Pancreas (tissue), 10 donors: ENCODE results near the gene ST6GALNAC2. TPM values are rescaled to one million over a fixed set of nuclear protein-coding genes. Genes with fewer than 3 reads are reported as not detected.
"Not testable (repeated sequence)": the region's sequence is repeated elsewhere in the genome, so short reads cannot be mapped to it uniquely, and the experiment has no call there.

Experiments
- ATAC-seq, 4 donors: fragments of 200-7000 bp; cut with Tn5 transposase; one replicate each; pipeline versions ENCODE4 v1.8.0 to v1.9.1; 2020; ENCODE audit warnings: mild to moderate bottlenecking in 4 of 4, moderate library complexity in 4 of 4
- DNase-seq, 6 donors: peaks; one replicate each; pipeline ENCODE4 v3.0.0-alpha.2; 2020
- FAIRE-seq: peaks from 2 replicates; lab custom pipeline; 2012; peaks lifted over from hg19 to GRCh38; lab: Jason Lieb, UNC
- H3K27ac ChIP-seq, 4 donors: fragments of 200-600 bp; sonication (generic); 1 replicate in 3 of 4; 2 replicates in 1 of 4; pipeline versions ENCODE4 v1.5.0 to v1.8.0; 2020
- H3K27me3 ChIP-seq, 4 donors: fragments of 200-600 bp; one replicate each; pipeline ENCODE4 v1.8.0; 2021
- H3K36me3 ChIP-seq, 3 donors: fragments of 200-600 bp; sonication (generic) in 1 of 3; one replicate each; pipeline versions ENCODE4 v1.5.0 to v1.8.0; 2020 to 2021
- H3K4me1 ChIP-seq, 3 donors: fragments of 200-600 bp; one replicate each; pipeline ENCODE4 v1.8.0; 2021
- H3K4me3 ChIP-seq, 4 donors: fragments of 200-600 bp; sonication (generic) in 2 of 4; one replicate each; pipeline versions ENCODE4 v1.5.0 to v1.8.0; 2020 to 2021
- H3K9me3 ChIP-seq, 4 donors: fragments of 200-600 bp; one replicate each; pipeline ENCODE4 v1.8.0; 2021
- CTCF ChIP-seq, 4 donors: fragments of 200-600 bp; sonication (generic) in 3 of 4; IDR thresholded peaks; one replicate each; pipeline versions ENCODE4 v1.5.0 to v1.8.0; 2021; ENCODE audit warnings: antibody characterized with exemption in 4 of 4
- WGBS, 2 donors: extraction: QIAGEN DNeasy Blood & Tissue Kit; methylation state at CpG; one replicate each; pipeline ENCODE4 v1.1.7; 2013; 5-methylcytosine and 5-hydroxymethylcytosine counted together
- intact Hi-C, 3 donors: fragments of 100-400 bp; cut with DNase I; formaldehyde crosslinking; loops; one replicate each; pipeline versions ENCODE4 v1.11.1 to v1.14.2; 2022
- polyA plus RNA-seq, 2 donors: library from polyadenylated mRNA; stranded (reverse); fragments of 200-250 nt; gene quantifications; one replicate each; pipeline ENCODE4 v1.2.3, GENCODE V29; 2013
- total RNA-seq, 6 donors: library from RNA; stranded (reverse); fragmentation: NEBNext Ultra II Directional in 4 of 6; extraction: Animal tissue kit (Norgen Biotek cat#: 25700) in 4 of 6; gene quantifications; one replicate each; pipeline versions ENCODE4 v1.2.1 to v1.2.4, GENCODE V29; 2021 to 2023
- donor health status: healthy with polysubstance abuse.
- donor health status: DM: no; HTN: no; CAD: no; lungs with moderate emphysema.
- donor health status: DM: no; HTN: no; CAD: no.
- donor health status: control.
- donor health status: control.
- donor health status: Bipolar disorder and iron deficiency.
- donor health status: DM: yes; HTN: yes; CAD: no.
- donor health status: DM: no; HTN: no; CAD: no.
- donor health status: DM: no; HTN: no; CAD: no.
- donor health status: DM: yes; HTN: yes; CAD: no.

ST6GALNAC2 gene
- total and polyA plus RNA-seq, 8 donors: 5.0 to 15.0 (median 6.9) TPM

- Histone ChIP-seq H3K9me3 (no peaks in the 10 kb centered on the region), H3K4me3 (no peak overlapping the region), H3K36me3 (no peaks in the 10 kb centered on the region), H3K4me1 (no peaks in the 10 kb centered on the region), H3K27ac (no peak overlapping the region), H3K27me3 (no peaks in the 10 kb centered on the region)
- no peak for TF ChIP-seq CTCF (IDR thresholded peaks at IDR 0.05)
- no peak for FAIRE-seq
- 71 to 78% methylated on average over 17 of the region's 17 CpGs for WGBS, 2 donors
- intact Hi-C loops: no loop called here
- no peak for DNase-seq
- no peak for ATAC-seq
Measured at GRCh38 chr17:76612977-76613851, 27.6 kb upstream of the ST6GALNAC2 start.

GRCh38 chr17:76612465-76612864 lies 26.8 kb upstream of the ST6GALNAC2 start:
- no peak for TF ChIP-seq CTCF (IDR thresholded peaks at IDR 0.05)
- no peaks in the 10 kb centered on the region for H3K9me3 ChIP-seq
- DNase-seq (no peak), ATAC-seq (no peak), FAIRE-seq (no peak)
- 66 to 70% methylated on average over 4 of the region's 4 CpGs for WGBS, 2 donors
- no peaks in the 10 kb centered on the region for H3K4me1 ChIP-seq
- no peak overlapping the region for H3K4me3 ChIP-seq
- H3K27ac ChIP-seq: no peak overlapping the region
- no peaks in the 10 kb centered on the region for H3K27me3 ChIP-seq
- no peaks in the 10 kb centered on the region for H3K36me3 ChIP-seq
- intact Hi-C loops: no loop called here

GRCh38 chr17:76611758-76612157 lies 26.1 kb upstream of the ST6GALNAC2 start:
- no peaks in the 10 kb centered on the region for H3K9me3 ChIP-seq
- no peak overlapping the region for H3K27ac ChIP-seq
- H3K4me1 ChIP-seq: no peaks in the 10 kb centered on the region
- DNase-seq: no peak
- ATAC-seq: no peak
- no peak for TF ChIP-seq CTCF (IDR thresholded peaks at IDR 0.05)
- H3K4me3 ChIP-seq: no peak overlapping the region
- no peak for FAIRE-seq
- intact Hi-C loops: no loop called here
- no peaks in the 10 kb centered on the region for H3K27me3 ChIP-seq
- H3K36me3 ChIP-seq: no peaks in the 10 kb centered on the region
- 69 to 95% methylated on average over 4 of the region's 4 CpGs for WGBS, 2 donors

GRCh38 chr17:76611080-76611749 lies 25.6 kb upstream of the ST6GALNAC2 start:
- H3K4me3 ChIP-seq, H3K9me3 ChIP-seq, DNase-seq, FAIRE-seq, ATAC-seq, H3K27ac ChIP-seq, H3K36me3 ChIP-seq, intact Hi-C loops, H3K27me3 ChIP-seq, H3K4me1 ChIP-seq: not testable (repeated sequence)
- 53 to 61% methylated on average over 11 to 13 of the region's 13 CpGs for WGBS, 2 donors

- ATAC-seq, H3K27me3 ChIP-seq, H3K4me3 ChIP-seq, H3K9me3 ChIP-seq, H3K36me3 ChIP-seq, intact Hi-C loops, DNase-seq, H3K27ac ChIP-seq, H3K4me1 ChIP-seq, FAIRE-seq: not testable (repeated sequence)
- WGBS, 2 donors: 44 to 70% methylated on average over 1 of the region's 1 CpG
Measured at GRCh38 chr17:76606685-76607084, 21.0 kb upstream of the ST6GALNAC2 start.
